Spleen (tissue), 7 donors: ENCODE measurements around the gene CALR3.

Experiments
- CTCF ChIP-seq, 11 experiments: fragments of 200-600 bp in 7 of 11; fragments of 450-650 bp in 4 of 11; sonication (generic) in 4 of 11; IDR thresholded peaks in 8 of 11; conservative IDR thresholded peaks in 3 of 11; 1 replicate in 7 of 11; 2 replicates in 4 of 11; pipeline versions ENCODE4 v1.4.0 to v1.8.0; 2016 to 2021; ENCODE audit warnings: antibody characterized with exemption in 11 of 11, inconsistent platforms in 4 of 11, mild to moderate bottlenecking in 1 of 11
- POLR2A ChIP-seq, 3 donors: fragments of 450-650 bp; IDR thresholded peaks; one replicate each; pipeline ENCODE4 v1.5.1; 2017; ENCODE audit warnings: antibody characterized with exemption in 3 of 3, mild to moderate bottlenecking in 1 of 3
- POLR2AphosphoS5 ChIP-seq, 3 donors: sonication (generic); formaldehyde crosslinking; IDR thresholded peaks; one replicate each; pipeline ENCODE4 v1.5.1; 2017; ENCODE audit warnings: antibody characterized with exemption in 3 of 3
- donor health status: DM: no; HTN: no; CAD: no; lungs with moderate emphysema.
- donor health status: DM: no; HTN: no; CAD: no.
- donor health status: DM: no; HTN: no; CAD: no.

- no peak for TF ChIP-seq CTCF (IDR thresholded peaks at IDR 0.05 in 8 of 11, conservative IDR thresholded peaks at IDR 0.05 in 3 of 11)
- TF ChIP-seq POLR2AphosphoS5 (IDR thresholded peaks at IDR 0.05): peak in 1 of 3 donors; percentile 6
- no peak for TF ChIP-seq POLR2A (IDR thresholded peaks at IDR 0.05)
Observed at GRCh38 chr19:16536130-16536529, 40.2 kb upstream of the CALR3 start.
